ENCODE results near the gene WIPF3.

The WIPF3 gene, protein sequence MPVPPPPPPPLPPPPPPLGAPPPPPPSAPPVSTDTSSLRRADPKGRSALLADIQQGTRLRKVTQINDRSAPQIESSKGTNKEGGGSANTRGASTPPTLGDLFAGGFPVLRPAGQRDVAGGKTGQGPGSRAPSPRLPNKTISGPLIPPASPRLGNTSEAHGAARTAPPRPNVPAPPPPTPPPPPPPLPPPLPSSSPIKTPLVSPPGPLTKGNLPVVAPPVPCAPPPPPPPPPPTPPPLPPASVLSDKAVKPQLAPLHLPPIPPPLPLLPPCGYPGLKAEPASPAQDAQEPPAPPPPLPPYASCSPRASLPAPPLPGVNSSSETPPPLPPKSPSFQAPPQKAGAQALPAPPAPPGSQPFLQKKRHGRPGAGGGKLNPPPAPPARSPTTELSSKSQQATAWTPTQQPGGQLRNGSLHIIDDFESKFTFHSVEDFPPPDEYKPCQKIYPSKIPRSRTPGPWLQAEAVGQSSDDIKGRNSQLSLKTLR

DNA sequence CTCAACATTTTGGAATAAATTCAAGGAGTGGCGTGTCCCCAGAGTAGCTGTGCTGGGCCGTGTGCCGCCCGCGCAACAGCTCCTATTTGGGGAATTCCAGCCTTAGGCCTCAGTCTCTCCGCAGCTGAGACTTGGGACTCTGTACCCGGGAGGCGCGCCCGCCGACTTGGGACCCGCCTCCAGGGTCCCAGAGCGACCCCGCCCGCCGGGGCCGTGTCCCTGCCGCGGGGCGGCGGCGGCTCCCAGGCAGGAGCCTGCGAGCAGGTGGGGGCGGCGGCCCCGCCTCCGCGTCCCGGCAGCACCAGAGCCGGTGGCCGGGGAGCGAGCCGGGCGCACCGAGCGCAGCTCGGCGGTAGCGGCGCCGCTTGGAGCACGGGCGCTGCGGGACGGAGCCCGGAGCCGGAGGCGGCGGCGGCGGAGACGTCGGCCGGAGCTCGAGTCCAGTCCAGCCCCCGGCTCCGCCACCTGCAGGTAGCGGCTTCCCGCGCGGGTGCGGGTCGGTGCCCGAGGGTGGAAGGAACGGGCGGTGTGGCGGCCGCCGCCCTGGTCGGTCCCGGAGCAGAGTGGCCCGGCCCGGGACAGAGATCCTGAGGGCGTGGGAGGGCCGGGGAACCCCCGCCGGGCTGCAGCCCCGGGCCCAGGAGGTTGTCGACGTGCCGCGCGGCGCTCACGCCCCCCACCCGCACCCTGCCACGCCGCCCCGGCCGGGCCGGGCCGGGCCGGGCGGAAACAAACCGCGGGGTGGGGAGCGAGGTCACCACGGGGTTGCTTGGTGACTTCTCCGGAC lies at the start of gene WIPF3:
Gene WIPF3 (plus strand): TSS at position 301 of the 787 bp plus-strand sequence. CDS start 28,217 bp downstream, outside the sequence.
- peak; percentile 48 for DNase-seq

DNA sequence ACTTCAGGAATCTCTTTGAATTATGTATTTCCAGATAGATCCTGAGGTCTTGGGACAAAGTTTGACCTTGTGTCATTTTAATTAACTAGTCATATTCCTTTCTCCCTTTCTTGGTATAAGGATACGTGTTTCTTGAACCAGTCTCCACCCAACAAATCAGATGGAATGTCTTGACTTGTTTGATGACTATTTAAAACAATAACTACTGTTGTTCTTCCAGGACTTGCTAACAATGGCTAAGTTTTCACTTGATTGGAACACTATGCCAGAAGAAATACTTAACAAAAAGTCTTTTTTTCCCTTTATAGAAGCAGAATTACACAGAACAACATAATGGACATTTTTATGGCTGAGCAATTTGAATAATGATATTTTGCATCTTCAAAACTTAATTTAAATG lies 43.0 kb upstream of the WIPF3 start:
- DNase-seq: no peak

DNA sequence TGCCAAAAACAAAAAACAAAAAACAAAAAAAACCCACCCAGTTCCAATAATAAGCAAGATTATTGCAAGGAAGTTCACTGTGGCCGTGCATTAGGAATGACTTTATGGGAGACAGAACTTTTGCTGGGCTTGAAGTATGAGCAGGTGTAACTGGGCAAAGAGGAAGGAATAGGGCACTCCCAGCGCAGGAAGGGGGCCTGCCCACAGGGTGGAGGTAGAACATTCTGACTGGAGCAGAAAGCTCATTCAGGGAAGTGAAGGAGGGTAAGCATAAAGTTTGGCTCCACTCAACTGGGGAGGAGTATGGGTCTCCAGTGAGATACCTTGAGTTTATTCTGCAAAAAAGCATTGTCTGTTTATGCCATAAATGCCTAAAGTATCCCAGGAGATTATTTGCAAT lies 42.1 kb upstream of the WIPF3 start:
- peak; percentile 49 for DNase-seq

DNA sequence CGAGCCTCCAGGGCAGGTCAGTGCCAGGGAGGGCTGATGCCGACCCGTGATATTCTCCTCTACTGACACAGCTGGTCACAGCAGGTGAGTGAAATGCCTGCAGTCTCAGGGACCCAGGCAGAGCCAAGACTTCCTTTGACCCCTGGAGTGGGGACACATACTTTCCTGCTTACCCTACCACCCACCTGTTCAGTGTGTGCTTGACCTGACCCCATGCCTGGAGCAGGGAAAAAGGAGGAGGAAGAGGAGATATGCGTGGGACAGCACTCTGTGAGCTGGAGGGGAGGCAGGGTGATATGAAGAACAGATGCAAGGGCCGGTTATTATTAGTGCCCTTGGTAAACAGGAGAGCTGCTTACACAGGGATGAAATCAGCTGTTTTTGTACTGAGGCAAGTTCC lies 40.8 kb upstream of the WIPF3 start:
- no peak for DNase-seq

DNA sequence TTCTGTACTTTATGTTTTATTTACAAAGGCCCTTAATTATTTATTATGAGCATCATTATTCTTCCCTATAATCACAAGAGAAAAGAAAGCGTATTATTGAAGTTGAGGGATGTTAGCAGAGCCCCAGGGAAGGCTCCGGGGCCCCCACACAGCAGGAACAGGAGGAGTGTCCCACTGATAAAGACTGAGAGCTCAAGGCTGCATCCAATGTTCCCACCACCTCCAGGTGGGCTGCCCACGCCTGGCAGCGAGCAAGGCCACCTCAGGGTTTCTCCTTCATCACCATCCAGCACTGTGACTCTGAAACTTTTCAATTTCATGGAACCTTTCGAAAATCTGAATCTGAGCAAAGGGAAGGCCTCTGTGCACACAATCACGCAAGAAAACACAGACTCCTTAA lies 35.9 kb upstream of the WIPF3 start:
- no peak for DNase-seq

DNA sequence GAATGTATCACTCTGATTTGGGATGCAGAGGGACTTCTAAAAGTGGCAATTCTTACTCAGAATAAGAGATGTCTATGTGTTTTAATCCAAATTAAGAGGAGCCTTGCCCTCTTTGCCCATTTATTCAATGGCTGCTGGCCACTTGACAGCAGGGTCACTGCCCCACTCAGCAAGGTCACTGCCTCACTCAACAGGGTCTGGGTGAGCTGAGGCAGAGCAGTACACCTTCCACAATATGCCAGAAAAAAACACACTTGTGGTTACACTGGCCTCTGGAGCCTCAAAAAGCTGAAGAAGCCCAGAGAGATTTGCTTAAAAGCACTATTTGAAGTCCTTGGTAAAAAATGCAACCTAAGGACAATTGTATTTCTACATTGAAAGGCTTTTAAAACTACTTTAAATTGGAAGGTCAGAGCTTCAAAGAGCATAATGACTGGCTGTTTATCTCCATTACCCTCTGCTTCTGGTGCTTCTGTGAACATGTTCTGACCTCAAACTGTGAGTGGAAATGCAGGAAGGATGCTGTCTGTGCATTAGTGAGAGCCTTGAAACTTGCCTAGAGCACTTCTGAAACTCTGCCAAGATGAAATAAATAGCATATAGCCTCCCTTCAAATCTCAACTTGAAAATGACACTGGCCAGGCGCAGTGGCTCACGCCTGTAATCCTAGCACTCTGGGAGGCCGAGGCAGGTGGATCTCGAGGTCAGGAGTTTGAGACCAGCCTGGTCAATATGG lies 35.1 kb upstream of the WIPF3 start:
- no peak for DNase-seq

DNA sequence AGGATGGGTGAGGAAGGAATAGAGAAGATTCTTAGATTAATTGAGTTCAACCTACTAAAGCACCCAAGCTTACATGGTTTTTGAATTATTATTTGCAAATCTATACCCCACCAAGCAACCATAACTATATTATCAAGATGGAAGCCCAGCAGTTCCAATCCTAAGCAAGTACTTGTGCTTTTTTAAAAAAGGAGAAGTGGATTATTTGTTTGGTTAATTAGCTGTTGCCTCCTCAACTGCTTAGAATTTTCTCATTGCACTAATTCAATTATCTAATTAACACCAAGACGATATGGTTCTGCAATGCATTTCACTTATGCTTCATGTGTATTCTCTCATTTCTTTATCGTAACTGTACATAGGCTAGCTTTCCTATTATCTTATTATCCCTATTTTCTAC lies 27.3 kb upstream of the WIPF3 start:
- no peak for DNase-seq

DNA sequence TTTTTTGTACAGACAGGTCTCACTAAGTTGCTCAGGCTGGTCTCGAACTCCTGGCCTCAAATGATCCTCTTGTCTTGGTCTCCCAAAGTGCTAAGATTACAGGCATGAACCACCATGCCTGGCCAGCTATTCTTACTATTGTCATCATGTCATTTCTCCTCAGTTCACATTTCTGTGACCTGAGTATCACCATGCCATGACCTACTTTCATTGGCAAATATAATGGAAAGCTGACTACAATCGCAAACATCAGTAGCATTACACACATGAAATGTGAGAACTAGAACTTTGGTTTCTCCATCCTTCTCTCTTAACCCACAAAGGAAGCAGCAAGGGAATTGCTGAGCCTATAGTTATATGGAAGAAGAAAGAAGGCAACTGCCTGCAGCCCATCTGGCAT lies 26.0 kb upstream of the WIPF3 start:
- no peak for DNase-seq

DNA sequence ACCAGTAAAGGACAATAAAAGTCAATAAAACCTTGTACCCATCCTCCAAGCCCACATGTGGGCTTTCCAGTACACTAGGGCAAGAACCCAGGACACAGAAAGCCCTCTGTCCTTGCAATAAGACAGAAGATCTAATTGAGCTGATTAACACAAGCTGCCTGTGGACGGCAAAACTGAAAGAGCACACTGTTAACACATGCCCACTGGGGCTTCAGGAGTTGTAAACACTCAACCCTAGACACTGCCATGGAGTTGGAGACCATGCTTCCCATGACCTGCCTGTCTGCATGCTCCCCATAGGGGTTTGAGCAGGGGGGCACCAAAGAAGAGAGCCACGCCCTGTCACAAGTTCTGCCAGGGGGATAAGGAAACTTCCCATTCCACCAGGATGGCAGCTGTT lies 22.6 kb upstream of the WIPF3 start:
- peak; percentile 53 for DNase-seq

DNA sequence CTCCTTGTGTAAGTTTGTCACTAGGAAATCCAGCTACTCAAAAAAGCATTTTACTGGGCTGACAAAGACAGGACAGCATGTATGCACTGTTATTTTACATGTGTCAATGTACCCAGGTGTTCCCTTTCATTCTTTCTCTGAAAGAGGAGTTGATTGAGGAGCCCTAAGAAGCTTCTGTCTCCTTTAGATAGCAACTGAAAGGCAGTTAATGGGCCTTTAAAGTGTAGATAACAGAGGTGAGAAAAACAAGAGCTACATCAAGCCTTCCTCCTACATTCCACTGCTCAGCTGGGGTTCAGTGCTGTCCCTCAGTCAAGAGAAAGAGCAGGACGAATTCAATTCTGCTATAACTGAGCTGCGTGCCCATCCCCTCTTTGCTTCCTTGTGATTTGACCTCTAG lies 12.8 kb upstream of the WIPF3 start:
- DNase-seq: no peak

DNA sequence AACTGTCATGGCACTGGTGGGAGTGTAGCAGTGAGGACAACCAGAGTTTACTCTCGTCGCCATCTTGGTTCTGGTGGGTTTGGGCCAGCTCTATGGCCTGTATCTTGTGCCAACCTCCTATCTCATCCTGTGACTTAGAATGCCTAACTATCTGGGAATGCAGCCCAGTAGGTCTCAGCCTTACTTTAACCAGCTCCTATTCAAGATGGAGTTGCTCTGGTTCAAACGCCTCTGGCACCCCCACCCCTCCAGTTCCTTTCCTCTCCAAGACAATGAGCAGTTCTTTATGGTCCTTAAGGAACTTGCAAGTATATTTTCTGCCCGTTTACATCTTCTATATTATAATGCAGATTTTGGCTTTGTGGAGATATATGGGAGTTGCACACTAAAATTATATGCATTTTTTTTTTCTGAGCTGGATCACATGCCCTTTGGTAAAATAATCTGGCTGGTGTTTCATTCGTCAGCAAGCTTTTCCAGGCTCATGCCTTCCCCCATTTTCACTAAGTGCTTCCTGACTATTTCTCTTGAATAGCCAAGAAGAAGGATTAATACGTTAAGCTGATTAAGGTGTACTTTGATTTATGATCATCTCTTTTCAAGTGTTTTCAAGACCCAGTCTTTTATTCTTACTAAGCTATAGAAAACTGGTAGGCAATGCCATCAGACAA lies 11.2 kb upstream of the WIPF3 start:
- peak; percentile 90 for DNase-seq

DNA sequence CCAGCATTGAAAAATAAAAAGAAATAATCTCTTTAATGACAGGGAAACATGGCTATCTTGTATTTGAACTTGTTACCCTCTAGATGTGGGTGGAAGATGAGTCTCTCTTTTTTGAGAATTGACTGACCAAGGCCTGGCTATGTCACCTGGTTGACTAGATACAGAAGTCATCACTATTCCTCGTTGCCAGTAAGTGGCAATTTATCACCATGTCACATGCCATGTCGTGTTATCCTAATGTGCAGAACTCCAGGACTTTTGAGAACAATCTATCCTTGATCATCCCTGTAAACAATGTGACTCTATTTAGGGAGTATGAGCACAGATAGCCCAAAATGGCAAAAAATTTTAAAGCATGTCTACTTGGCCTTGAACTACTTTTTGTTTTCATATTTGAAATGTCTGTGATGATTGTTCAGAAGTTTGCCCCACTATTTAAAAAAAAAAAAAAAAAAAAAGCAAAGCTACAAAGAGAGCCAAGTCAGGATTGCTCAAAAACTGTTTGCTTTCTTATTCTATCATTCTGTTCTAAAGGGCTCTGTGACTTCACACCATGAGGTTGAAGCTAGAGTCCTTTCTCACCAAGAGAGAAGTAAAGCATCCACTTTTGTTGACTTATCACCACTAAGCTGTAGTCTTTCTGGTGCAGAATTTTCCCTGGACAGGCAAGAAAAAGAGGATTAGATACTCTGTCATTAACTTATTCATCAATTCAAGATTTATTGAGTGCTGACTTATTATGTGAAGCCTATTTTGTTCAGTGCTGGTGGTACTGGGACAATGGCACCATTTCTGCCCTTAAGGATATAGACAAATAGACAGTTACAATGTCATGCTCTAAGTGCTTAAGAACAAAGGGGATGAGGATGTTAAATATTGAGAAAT lies 10.4 kb upstream of the WIPF3 start:
- DNase-seq: peak; percentile 57

DNA sequence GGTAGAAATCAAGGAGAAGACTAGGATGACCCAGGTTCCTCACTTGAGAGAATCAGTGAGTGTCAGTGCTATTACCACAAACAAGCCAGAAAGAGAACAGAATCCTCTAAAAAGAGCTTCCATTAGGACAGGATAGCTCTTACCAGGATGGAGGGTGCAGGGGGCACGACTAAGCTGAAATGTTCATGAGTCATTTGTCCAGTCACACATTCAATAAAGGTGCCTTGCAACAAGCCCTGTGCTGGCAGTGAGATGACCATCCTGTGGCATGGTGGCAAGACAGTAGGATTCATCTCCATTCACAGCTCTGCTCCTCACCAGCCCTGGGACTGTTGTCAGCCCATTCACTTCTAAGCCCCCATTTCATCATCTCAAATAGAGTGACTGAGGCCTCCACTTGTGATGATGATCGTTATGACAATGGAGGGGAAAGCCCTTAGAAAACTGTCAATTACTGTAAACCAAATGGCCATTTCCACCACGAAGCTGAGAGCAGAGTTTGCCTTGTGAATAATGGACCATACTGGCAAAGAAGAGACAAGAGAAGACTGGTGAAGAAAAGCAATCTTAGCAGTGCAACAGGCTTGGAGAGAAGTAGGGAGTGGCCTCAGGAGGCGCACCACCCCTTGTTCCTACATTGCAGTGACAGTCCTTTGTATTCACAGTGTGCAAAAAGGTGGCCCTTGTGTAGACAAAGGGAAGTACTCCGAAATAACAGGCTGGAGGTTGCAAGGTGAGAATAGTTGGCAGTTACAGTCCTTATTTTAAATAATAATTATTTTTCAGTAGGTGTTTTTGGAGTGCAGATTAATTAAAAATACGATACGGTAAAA lies 9.0 kb upstream of the WIPF3 start:
- DNase-seq: no peak

DNA sequence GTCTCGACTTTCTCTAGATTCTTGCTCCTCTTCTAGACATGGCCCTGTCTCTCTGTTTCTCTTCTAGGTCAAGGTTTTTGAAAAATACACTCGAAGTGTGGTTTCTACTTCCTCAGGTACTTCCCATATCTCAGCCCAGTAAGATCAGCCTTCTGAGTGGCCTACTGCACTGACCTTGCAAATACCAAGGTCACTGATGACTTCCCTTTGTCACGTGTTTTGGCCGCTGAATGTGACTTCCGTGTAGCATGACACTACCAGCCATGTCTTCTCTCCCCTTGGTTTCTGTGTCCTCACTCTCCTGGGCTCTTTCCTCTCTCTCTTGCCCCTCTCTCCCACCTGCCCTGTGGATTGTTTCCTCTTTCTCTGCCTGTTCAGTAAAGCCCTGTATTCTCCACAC lies 7.9 kb upstream of the WIPF3 start:
- no peak for DNase-seq

DNA sequence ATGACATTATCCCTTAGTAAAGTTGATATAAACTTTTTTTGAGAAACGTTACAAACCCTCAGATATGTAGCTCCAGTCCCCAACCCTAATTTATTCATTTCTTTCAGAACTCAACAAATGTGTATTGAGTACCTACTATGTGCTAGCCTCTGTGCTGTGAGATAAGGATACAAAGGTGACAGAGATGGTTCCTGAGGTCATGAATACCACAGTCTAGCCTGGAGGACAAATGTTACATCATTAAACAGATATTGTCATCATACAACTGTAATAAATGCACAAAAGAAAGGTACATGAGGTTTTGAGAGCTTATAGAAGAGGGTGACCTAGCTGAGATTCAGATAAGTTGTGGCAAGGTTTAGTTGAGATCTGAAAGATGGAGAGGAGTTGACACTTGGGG lies 4.4 kb upstream of the WIPF3 start:
- DNase-seq: no peak

DNA sequence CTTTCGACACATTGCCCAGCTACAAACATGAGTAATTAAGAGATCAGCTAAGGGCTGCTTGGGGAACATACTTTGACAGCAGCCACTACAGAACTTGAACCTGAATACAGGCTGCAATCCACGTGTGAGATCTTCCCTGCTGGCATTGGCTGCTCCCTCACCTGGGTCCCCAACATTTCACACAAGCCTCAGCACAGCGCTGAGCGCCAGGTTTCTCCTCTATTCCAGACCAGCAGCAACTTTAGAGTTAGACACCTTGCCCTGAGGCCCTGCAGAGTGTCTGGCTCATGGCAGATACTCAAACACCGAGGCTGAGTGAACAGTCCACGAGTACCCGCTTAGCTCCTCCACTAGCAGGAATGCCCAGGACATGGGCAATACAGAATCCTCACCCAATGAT lies 1.3 kb upstream of the WIPF3 start:
- DNase-seq: no peak

DNA sequence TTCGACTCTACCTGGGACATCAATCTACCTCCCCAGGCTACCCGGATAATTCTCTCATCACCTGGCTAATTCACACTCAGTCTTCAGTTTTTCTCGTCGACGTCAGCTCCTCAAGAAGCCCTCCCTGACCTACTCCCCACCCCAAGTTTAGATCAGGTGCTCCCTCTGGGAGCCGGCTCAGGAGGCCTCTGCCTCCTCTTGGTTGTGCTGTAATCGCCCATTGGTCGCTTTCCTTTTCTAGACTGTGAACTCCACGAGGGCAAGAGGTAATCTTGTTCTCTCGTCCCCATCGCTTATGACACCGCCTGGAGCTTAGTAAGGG lies 461 bp upstream of the WIPF3 start:
- no peak for DNase-seq

DNA sequence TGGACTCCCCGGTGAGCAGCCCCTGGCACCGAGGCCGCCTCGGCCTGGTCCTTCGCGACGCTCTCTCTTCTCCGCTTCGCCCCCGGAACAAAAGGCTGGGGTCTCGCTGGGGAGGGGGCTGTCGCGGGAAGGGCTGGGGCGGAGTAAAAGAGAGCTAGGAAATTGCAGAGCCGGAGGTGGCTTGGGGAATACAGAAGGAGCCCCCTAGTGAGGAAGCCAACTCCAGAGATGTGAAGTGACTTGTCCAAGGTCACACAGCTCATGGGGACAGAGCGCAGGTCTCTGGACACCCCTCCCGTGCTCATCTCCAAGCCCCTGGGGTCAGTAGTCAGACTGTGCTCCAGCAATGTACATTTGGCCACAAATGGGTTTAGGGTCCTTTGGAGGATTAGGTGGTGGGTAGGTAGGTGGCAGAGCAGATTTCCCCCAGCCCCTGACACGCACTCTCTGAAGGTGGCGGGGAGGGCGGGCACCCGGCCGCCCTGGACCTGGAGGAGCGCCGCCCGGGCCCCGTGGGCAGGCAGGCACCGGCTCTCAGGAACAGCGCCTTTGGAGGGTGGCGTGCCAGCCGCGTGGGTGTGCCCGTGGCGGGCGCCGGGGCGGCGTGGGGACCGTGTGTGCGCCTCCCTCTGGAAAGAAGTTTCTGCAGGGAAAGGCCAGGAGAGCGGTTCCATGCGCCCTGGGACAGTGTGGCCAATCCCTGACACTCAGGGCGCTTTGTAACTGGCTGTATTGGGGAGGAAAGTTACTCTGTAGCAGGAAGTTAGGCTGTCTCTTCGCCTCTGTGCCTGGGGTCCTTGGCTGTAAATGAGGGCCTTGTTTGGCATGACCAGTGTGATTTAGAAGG lies 910 bp downstream of the WIPF3 start:
- DNase-seq: no peak

DNA sequence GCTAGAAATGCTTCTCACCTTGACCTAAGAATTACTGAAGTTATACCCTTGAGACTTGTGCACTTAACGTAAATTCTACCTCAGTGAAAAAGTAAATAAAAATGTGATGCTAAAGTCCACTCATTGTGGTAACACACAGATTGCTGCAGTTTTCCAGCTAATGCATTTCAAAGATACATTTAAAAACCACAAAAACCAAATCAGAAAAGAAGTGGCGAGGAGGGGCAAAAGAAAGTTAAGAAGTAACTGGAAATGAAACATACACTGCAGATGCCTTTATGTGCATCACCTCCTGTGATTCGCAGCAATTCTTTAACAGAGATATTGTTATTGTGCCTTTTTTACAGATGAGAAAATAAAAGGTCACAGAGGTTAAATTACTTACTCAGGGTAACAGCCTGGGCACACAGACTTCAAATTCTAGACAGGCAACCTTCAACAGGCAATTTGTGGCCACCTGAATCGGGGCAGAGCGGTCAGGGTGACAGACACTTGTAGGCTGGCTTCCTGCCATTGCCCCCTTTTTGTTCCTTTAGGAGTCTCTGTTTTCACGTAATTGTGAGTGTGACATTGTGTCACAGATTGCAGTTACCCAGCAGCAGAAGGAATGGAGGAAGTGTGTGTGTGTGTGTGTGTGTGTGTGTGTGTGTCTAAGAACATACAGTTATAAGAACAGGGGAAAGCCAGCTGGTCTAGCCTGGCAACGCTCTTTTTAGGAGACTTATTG lies 1.9 kb downstream of the WIPF3 start:
- no peak for DNase-seq

Data from NCI-H82 (cell line).